NOMO-1 treated with DMSO at 0.1 percent for 48 hours (cell line): ENCODE results near the gene LRRC27.

Experiments
- DNase-seq: peaks from one replicate; lab custom pipeline; 2025; ENCODE audit not compliant: unreplicated experiment; lab: John Stamatoyannopoulos, UW

The LRRC27 gene

GRCh38 chr10:132410779-132411532 is 79.0 kb downstream of the LRRC27 start:
- no peak for DNase-seq

GRCh38 chr10:132411561-132412253 is 79.7 kb downstream of the LRRC27 start:
- DNase-seq: no peak

GRCh38 chr10:132412316-132413192 is 80.6 kb downstream of the LRRC27 start:
- no peak for DNase-seq

- DNase-seq: no peak
These were observed 81.5 kb downstream of the LRRC27 start for GRCh38 chr10:132413226-132414205.

GRCh38 chr10:132414402-132415016 is 82.5 kb downstream of the LRRC27 start:
- DNase-seq: no peak

DNA sequence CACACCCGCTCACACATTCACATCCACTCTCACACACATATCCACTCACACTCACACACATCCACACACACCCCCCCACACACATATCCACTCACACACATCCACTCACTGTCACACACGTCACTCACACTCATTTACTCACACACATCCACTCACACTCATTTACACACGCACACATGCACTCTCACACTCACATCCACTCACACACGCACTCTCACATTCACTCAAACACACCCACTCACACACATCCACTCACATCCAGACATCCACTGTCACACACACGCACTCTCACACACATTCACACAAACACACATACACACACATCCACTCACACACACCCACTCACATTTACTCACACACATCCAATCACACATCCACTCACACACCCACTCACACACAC is 83.3 kb downstream of the LRRC27 start:
- DNase-seq: no peak

- no peak for DNase-seq
These were observed 84.0 kb downstream of the LRRC27 start for GRCh38 chr10:132415956-132416355.

DNA sequence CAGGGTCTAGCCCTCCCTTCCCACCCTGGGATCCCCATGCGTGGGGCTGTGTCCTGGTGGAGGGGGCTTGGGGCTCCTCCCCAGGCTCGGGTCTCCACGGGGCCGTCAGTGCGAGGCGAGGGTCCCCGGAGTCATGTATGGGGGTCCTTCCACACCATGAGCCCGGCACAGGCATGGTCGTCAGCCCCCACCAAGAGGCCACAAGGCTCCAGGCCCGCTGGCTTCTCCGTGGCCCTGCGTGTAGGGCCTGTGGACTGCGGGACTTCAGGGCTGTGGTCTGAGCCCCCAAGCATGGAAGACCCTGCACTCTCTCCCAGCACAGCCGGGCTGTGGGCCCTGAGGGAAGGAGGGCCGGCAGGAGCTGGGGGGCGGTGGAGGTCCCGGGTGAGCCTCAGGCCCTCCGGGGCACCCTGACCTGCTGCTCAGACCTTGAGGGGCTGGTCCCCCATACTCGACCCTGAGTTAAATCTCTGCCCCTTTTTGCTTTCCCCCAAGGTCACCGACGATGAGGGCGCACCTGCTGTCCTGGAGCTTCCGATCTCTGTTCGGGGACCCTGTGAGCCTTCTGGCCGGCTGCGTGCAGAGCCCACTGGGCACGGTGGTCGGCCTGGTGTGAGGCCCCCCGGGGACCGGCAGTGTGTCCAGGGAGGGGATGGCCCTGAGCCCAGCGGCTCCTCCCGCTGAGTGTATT is 84.7 kb downstream of the LRRC27 start:
- DNase-seq: no peak

- peak; percentile 19 for DNase-seq
These were observed 85.4 kb downstream of the LRRC27 start for GRCh38 chr10:132417257-132417910.

- peak; percentile 19 for DNase-seq
These were observed 86.0 kb downstream of the LRRC27 start for GRCh38 chr10:132417957-132418441.

GRCh38 chr10:132418527-132419416 is 86.8 kb downstream of the LRRC27 start:
- peak; percentile 58 for DNase-seq

DNA sequence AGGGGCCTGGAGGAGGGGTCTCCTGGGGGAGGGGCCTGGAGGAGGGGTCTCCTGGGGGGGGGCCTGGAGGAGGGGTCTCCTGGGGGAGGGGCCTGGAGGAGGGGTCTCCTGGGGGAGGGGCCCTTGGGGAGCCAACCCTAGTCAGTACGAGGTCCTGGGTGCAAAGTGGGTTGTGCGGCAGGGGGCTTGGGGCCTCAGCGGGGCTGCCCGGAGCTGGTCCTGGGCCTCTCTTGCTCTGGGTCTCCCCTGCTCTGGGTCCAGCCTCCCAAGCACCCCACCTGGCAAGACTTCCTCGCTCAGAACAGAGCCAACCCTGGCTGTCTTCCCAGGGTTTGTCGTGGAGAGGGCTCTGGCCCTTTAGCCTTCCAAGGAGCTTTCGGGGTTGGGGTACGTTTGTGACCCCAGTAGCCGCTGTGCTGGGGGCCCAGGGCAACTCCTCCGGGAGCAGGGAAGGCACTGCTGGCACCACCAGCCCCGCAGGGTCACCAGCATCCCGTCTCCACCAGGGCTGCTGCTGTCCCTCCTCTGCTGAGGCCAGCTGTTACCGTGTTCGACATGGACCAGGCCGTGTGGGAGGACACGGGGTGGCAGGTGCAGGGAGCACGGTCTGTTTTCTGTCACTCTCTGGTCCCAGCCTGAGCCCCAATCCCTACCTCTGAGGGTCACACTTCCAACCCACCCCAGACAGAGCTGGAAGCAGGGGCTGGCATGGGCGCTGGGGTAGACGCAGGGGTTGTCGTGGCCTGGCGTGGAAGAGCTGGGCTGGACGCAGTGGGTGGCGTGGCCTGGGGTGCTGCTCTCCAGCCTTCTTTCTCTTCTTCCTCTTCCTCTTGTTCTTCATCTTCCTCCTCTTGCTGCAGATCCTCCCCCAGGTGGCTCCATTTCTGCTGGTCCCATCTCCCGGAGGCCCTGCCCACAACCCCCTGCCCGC is 87.8 kb downstream of the LRRC27 start:
- DNase-seq: peak; percentile 39

GRCh38 chr10:132420469-132420980 is 88.5 kb downstream of the LRRC27 start:
- DNase-seq: peak; percentile 43

DNA sequence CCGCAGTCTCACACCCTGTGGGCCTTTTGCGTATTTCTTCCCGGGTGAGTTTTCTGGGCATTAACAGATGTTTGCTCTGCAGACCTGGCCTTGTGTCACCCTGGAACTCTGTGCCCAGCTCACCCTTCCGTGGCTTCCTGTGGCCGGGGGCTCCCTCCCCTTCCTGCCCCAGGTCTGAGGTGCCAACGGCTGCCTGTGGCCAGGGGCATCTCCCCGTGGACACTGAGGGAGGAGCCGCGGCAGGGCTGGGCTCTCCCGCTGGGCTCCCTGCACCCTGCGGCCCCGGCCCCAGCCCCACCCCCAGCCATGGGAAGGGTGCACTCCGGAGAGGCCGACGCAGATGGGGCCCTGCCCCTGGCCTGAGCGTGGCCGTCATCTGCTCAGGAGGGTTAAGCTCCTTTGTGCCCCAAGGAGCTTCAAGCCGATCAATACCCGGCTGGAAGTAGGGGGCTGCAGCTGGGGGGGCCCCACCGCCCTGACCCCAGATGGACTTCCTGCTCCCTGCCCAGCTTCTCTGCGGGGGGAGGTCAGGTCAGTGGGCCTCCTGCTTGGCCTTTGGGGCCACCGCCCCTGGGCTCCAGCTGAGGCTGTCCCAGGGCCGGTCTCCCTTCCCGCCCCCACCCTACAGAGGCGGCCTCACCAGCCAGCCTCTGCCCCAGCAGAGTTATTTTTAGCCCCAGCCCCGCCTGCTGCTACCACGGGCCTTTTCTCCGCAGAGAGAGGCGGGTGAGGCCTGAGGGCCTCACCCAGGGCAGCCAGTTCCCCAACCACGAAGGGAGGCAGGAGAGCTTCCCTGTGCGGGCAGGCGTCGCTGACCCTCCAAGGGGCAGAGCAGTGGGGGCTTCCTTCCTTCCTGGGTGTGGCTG is 89.2 kb downstream of the LRRC27 start:
- DNase-seq: peak; percentile 86
